Body of pancreas (tissue), 4 donors: ENCODE measurements around the gene NTN5.

Experiments used
- CTCF ChIP-seq, 7 experiments: fragments of 450-650 bp in 4 of 7; fragments of 200-600 bp in 3 of 7; sonication (generic) in 3 of 7; IDR thresholded peaks; one replicate each; pipeline ENCODE4 v1.5.1; 2016 to 2019; ENCODE audit warnings: antibody characterized with exemption in 7 of 7
- POLR2A ChIP-seq, 3 donors: fragments of 450-650 bp; IDR thresholded peaks; one replicate each; pipeline ENCODE4 v1.6.1; 2016; ENCODE audit warnings: antibody characterized with exemption in 3 of 3, mild to moderate bottlenecking in 2 of 3

- no peak for TF ChIP-seq POLR2A (IDR thresholded peaks at IDR 0.05)
- no peak for TF ChIP-seq CTCF (IDR thresholded peaks at IDR 0.05)
Observed at GRCh38 chr19:48656840-48657474, 15.9 kb downstream of the NTN5 start.
